GM18858 (cell line): ENCODE results near the gene TEKT5.
"Not testable (repeated sequence)": the region's sequence is repeated elsewhere in the genome, so short reads cannot be mapped to it uniquely, and the experiment has no call there.

Experiments
- ATAC-seq: cut with Tn5 transposase; IDR thresholded peaks from one replicate; pipeline ENCODE4 v1.9.1; 2021; ENCODE audit not compliant: unreplicated experiment

The TEKT5 gene

GRCh38 chr16:10694830-10695229 lies at the start of gene TEKT5:
TEKT5 (minus strand) TSS chr16:10694930; CDS start chr16:10694873, 57 bp downstream.
- ATAC-seq, result no peak

GRCh38 chr16:10743610-10744369 lies 49.1 kb upstream of the TEKT5 start, which contains the start of gene NUBP1:
NUBP1 (plus strand) TSS chr16:10743842; CDS start chr16:10743864, 22 bp downstream.
- peak; percentile 56 for ATAC-seq

DNA sequence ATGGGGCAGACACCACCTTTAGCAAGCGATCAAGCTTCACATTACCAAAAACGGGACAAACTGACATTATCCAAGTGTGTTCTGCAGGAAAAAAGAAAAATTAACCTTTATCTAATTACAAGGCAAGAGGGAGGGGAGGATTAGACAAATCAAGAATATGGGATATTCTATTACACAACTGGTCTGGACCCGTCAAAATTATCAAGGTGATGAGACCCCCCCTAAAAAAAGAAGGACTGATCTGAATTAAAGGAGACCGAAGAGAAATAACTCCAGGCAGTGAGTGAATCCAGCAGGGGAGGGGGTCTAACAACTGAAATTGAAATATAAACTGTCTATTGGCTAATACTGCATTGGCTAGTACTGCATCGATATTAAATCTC lies 48.5 kb upstream of the TEKT5 start:
- ATAC-seq, result no peak

DNA sequence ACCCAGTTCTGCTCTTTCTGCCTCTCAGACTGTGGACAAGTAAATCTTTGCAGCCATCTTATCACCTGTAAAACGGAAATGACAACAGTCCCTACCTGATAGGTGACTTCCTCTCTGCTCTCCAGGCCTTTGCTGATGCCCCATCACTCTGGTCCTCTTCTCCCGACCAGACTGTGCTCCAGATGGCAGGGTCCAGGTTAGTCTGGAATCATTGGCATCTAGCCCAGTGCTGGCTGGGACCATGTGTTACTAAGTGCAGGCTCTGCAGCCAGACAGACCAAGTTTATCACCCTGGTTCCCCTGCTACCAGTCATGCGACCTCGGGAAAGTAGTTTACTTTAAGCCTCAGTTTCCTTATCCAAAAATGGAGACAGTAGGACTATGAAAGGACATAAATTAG lies 47.1 kb upstream of the TEKT5 start:
- ATAC-seq, result no peak

- ATAC-seq, result not testable (repeated sequence)
Observed at GRCh38 chr16:10741249-10741648, 46.5 kb upstream of the TEKT5 start.

DNA sequence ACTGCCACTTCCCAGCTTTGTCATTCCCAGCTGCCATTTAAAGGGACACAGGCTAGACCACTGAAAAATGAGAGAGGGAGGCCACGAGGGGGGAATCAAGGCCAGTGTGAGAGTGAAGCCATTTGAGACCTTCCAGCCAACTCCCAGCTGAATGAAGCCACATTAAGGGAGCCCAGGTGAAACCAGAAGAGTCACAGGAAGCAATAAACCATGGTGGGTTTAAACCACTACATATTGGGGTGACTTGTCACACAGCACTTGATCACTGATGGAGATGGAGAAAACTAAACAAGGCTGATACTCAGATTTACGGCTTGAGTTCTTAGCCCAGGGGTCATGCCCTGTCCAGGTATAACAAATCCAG lies 46.1 kb upstream of the TEKT5 start:
- ATAC-seq, result no peak

- no peak for ATAC-seq
Observed at GRCh38 chr16:10740000-10740844, 45.5 kb upstream of the TEKT5 start.

GRCh38 chr16:10738231-10739077 lies 43.7 kb upstream of the TEKT5 start:
- peak; percentile 66 for ATAC-seq

GRCh38 chr16:10737068-10737625 lies 42.4 kb upstream of the TEKT5 start:
- no peak for ATAC-seq

DNA sequence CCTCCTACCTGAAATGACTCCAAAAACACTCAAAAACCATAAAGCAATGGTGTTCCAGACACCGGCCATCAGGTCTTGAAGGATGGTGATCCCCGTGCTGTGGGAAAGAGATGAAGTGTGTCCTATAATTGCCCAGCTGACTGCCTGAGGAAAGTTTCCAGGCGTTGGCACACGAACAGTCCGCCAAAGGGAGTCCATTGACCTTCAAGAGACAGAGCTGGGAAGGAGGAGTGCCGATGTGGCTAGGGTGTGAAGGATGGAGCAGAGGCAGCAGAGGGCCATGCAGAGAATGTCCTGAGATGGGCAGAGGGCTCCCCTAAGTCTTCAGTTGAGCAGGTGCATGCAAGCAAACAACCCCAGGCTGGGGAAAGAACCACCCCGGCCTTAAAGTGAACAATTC lies 37.1 kb upstream of the TEKT5 start:
- ATAC-seq, result no peak

DNA sequence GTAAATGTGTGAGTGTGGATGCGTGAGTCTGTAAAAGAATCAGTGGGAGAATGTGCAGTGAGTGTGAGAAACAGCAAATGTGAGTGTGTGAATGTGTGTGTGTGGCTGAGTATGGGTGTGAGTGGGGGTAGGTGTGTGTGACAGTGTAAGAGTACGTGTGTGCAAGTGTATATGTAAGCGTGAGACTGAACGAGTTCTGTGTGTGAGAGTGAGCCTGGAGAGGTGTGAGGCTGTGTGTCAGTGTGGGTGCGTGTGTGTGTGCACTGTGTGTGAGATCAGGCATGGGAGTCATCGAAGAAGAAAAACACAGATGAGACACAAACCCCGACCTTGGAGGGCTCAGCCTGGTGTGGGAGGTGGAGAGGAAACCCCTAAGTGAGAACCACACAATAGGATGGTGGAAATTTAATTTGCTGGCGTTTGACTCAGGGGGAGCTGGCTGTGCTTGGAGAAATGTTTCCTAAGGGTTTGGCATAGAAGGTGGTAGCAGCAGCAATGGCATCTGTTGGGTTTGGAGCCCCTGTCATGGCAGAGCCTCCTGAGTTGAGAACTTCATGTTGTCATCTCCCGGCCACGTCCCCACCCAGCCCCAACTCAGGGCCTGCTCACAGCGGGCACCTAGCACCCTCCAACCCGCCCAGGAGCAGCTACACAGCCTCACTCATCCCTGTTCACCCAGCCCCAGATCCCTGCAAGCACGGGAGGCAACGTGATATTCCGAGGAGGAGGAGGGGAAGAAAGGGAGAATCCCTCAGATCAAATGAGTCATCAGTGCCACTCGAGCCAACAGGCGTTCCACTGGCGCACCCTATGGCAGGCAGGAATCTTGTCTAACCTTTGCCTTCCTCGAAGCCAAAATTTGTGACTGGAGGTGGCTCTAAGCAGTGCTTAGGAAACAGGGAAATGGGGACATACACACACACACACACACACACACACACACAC lies 34.6 kb upstream of the TEKT5 start:
- ATAC-seq, result no peak

GRCh38 chr16:10728003-10728887 lies 33.5 kb upstream of the TEKT5 start:
- ATAC-seq, result no peak

GRCh38 chr16:10708969-10709368 lies 14.2 kb upstream of the TEKT5 start:
- ATAC-seq, result no peak

GRCh38 chr16:10699756-10700155 lies 5.0 kb upstream of the TEKT5 start:
- no peak for ATAC-seq

DNA sequence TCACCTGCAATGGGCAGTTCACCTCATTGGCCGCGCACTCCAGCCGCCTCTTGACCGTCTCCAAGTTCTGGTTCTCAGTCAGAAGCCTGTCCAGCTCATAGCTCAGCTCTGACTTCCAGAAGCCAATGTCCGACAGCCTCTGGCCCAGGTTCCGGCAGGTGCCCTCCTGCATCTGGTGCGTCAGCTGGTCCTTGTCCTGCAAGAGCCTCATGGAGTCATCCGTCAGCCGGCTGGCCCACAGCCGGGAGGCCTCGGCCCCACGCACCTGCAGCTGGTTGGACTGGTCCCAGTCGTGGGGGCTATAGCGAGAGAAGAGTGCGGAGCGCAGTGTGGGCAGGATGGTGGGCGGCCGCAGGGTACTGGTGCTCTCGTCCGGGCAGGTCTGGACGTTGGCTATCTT lies 424 bp downstream of the TEKT5 start:
- no peak for ATAC-seq

DNA sequence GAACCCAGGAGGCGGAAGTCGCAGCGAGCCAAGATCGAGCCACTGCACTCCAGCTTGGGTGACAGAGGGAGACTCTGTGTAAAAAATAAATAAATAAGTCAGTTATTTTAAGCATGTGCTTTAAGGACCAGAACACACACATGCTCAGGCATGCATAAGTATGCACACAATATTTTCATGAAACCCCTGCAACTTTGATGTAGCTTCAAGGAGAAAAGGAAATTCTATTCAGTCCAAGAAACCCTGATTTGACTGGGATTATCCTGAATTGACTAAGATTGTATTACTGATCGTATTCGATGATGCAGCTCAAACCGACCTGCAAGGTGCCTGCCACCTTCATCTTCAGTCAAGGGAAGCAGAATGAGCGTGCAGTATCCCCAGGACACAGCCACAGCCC lies 841 bp downstream of the TEKT5 start:
- ATAC-seq, result no peak

GRCh38 chr16:10692470-10692869 lies 2.3 kb downstream of the TEKT5 start:
- no peak for ATAC-seq

DNA sequence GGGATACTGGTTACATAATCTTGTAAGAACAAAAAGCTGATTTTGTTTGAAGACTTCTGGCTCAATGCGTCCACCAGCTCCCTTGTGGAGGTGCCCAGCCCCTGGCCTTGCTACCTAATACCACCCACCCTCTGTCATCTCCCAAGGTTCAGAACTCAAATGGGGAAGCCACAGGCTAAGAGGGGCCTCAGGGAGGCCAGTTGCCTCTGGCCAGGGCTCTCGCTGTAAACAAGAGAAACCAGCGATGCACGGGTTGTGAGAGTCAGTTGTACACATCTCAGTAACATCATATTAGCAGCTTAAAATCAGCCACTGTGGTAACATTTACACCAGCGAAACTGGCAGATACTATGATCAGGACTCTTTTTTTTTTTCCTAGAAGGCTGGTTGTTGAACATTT lies 6.0 kb downstream of the TEKT5 start:
- ATAC-seq, result no peak

GRCh38 chr16:10688291-10688690 lies 6.4 kb downstream of the TEKT5 start:
- no peak for ATAC-seq
